ENCODE results near the gene PLCD3. TPM values are rescaled to one million over a fixed set of nuclear protein-coding genes. Genes with fewer than 3 reads are reported as not detected.

PLCD3 gene
- total and polyA plus RNA-seq, 9 of the 15 experiments (the other 6 are each of a cell fraction or from before 2014, with no cell fraction given): 0.20 to 22.6 (median 7.5) TPM

- TF ChIP-seq CREB5 (CRISPR knock-in tag; IDR thresholded peaks at IDR 0.05) (no peak), ESRRA (IDR thresholded peaks at IDR 0.05; ENCODE audit: borderline replicate concordance, low read depth) (peak; percentile 58), PCBP2 (IDR thresholded peaks at IDR 0.05; ENCODE audit: low read depth, low read length, poor library complexity, severe bottlenecking) (no peak), TAF15 (IDR thresholded peaks at IDR 0.05; ENCODE audit: low read depth, low read length) (no peak), CBX1 (IDR thresholded peaks at IDR 0.05; ENCODE audit: low read depth) (no peak; the same call in 1 of the 2 replicates), CCNT2 (IDR thresholded peaks at IDR 0.05; ENCODE audit: borderline replicate concordance, extremely low read depth, insufficient read length, low read depth, low read length) (peak; percentile 71), SNRNP70 (optimal IDR thresholded peaks at IDR 0.05; ENCODE audit: low read depth, low read length) (no peak), ZBED1 (IDR thresholded peaks at IDR 0.05) (no peak), CREM (IDR thresholded peaks at IDR 0.05; ENCODE audit: low read depth) (peak; percentile 90), NFE2 (IDR thresholded peaks at IDR 0.05; ENCODE audit: low read depth) (no peak), ZFP30 (CRISPR knock-in tag; IDR thresholded peaks at IDR 0.05; ENCODE audit: borderline replicate concordance) (no peak), GTF2B (IDR thresholded peaks at IDR 0.05; ENCODE audit: extremely low read depth, insufficient read length) (no peak), FIP1L1 (IDR thresholded peaks at IDR 0.05; ENCODE audit: low read depth, low read length, poor library complexity, severe bottlenecking) (peak; percentile 92), ZNF263 (CRISPR knock-in tag; IDR thresholded peaks at IDR 0.05; ENCODE audit: borderline replicate concordance) (peak; percentile 72), ZBTB34 (CRISPR knock-in tag; IDR thresholded peaks at IDR 0.05) (no peak), ZNF740 (CRISPR knock-in tag; IDR thresholded peaks at IDR 0.05) (peak; percentile 95), ZNF740 (tag; IDR thresholded peaks at IDR 0.05) (peak in 1 of 2 experiments; percentile 91; a peak in 2 of 4 replicates), XRCC3 (IDR thresholded peaks at IDR 0.05) (no peak), BRD9 (IDR thresholded peaks at IDR 0.05; ENCODE audit: low read depth, partially characterized antibody) (peak; percentile 94), FOXA1 (IDR thresholded peaks at IDR 0.05; ENCODE audit: borderline replicate concordance) (no peak), DMBX1 (CRISPR knock-in tag; IDR thresholded peaks at IDR 0.05; ENCODE audit: borderline replicate concordance) (peak; percentile 76), SRSF7 (optimal IDR thresholded peaks at IDR 0.05; ENCODE audit: low read depth, low read length) (no peak), ZNF583 (CRISPR knock-in tag; IDR thresholded peaks at IDR 0.05) (no peak), USF1 (CRISPR knock-in tag; IDR thresholded peaks at IDR 0.05) (no peak)
Observed at GRCh38 chr17:45161288-45162024, 29.1 kb upstream of the PLCD3 start, which contains the start of gene HEXIM2 (continued).

Data from K562 (cell line).